ENCODE results near the gene TEX264.

DNA sequence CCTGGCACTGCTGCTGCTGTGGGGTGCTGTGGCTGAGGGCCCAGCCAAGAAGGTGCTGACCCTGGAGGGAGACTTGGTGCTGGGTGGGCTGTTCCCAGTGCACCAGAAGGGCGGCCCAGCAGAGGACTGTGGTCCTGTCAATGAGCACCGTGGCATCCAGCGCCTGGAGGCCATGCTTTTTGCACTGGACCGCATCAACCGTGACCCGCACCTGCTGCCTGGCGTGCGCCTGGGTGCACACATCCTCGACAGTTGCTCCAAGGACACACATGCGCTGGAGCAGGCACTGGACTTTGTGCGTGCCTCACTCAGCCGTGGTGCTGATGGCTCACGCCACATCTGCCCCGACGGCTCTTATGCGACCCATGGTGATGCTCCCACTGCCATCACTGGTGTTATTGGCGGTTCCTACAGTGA lies 38.0 kb downstream of the TEX264 start:
- TF ChIP-seq, protein P1, sequence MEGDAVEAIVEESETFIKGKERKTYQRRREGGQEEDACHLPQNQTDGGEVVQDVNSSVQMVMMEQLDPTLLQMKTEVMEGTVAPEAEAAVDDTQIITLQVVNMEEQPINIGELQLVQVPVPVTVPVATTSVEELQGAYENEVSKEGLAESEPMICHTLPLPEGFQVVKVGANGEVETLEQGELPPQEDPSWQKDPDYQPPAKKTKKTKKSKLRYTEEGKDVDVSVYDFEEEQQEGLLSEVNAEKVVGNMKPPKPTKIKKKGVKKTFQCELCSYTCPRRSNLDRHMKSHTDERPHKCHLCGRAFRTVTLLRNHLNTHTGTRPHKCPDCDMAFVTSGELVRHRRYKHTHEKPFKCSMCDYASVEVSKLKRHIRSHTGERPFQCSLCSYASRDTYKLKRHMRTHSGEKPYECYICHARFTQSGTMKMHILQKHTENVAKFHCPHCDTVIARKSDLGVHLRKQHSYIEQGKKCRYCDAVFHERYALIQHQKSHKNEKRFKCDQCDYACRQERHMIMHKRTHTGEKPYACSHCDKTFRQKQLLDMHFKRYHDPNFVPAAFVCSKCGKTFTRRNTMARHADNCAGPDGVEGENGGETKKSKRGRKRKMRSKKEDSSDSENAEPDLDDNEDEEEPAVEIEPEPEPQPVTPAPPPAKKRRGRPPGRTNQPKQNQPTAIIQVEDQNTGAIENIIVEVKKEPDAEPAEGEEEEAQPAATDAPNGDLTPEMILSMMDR (IDR thresholded peaks at IDR 0.05), result no peak
- no peak for TF ChIP-seq CREB1 (CRISPR knock-in tag; IDR thresholded peaks at IDR 0.05)
- TF ChIP-seq, protein P2, sequence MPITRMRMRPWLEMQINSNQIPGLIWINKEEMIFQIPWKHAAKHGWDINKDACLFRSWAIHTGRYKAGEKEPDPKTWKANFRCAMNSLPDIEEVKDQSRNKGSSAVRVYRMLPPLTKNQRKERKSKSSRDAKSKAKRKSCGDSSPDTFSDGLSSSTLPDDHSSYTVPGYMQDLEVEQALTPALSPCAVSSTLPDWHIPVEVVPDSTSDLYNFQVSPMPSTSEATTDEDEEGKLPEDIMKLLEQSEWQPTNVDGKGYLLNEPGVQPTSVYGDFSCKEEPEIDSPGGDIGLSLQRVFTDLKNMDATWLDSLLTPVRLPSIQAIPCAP (CRISPR knock-in tag; IDR thresholded peaks at IDR 0.05), result no peak
- TF ChIP-seq, protein P3, sequence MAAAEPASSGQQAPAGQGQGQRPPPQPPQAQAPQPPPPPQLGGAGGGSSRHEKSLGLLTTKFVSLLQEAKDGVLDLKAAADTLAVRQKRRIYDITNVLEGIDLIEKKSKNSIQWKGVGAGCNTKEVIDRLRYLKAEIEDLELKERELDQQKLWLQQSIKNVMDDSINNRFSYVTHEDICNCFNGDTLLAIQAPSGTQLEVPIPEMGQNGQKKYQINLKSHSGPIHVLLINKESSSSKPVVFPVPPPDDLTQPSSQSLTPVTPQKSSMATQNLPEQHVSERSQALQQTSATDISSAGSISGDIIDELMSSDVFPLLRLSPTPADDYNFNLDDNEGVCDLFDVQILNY (CRISPR knock-in tag; IDR thresholded peaks at IDR 0.05), result no peak
- no peak for TF ChIP-seq USF1 (CRISPR knock-in tag; IDR thresholded peaks at IDR 0.05)
- no peak for TF ChIP-seq FOXJ3 (CRISPR knock-in tag; IDR thresholded peaks at IDR 0.05; ENCODE audit: borderline replicate concordance)
- TF ChIP-seq, protein P4, sequence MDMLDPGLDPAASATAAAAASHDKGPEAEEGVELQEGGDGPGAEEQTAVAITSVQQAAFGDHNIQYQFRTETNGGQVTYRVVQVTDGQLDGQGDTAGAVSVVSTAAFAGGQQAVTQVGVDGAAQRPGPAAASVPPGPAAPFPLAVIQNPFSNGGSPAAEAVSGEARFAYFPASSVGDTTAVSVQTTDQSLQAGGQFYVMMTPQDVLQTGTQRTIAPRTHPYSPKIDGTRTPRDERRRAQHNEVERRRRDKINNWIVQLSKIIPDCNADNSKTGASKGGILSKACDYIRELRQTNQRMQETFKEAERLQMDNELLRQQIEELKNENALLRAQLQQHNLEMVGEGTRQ (CRISPR knock-in tag; IDR thresholded peaks at IDR 0.05), result no peak
- TF ChIP-seq JUN (CRISPR knock-in tag; IDR thresholded peaks at IDR 0.05), result no peak
- TF ChIP-seq, protein P5, sequence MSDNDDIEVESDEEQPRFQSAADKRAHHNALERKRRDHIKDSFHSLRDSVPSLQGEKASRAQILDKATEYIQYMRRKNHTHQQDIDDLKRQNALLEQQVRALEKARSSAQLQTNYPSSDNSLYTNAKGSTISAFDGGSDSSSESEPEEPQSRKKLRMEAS (CRISPR knock-in tag; IDR thresholded peaks at IDR 0.05), result no peak
- TF ChIP-seq, protein P6, sequence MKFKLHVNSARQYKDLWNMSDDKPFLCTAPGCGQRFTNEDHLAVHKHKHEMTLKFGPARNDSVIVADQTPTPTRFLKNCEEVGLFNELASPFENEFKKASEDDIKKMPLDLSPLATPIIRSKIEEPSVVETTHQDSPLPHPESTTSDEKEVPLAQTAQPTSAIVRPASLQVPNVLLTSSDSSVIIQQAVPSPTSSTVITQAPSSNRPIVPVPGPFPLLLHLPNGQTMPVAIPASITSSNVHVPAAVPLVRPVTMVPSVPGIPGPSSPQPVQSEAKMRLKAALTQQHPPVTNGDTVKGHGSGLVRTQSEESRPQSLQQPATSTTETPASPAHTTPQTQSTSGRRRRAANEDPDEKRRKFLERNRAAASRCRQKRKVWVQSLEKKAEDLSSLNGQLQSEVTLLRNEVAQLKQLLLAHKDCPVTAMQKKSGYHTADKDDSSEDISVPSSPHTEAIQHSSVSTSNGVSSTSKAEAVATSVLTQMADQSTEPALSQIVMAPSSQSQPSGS (CRISPR knock-in tag; IDR thresholded peaks at IDR 0.05; ENCODE audit: borderline replicate concordance, low read depth), result no peak
- TF ChIP-seq ZNF121 (CRISPR knock-in tag; IDR thresholded peaks at IDR 0.05), result no peak
- TF ChIP-seq ZNF396 (CRISPR knock-in tag; IDR thresholded peaks at IDR 0.05; ENCODE audit: borderline replicate concordance), result no peak
- TF ChIP-seq, protein P7, sequence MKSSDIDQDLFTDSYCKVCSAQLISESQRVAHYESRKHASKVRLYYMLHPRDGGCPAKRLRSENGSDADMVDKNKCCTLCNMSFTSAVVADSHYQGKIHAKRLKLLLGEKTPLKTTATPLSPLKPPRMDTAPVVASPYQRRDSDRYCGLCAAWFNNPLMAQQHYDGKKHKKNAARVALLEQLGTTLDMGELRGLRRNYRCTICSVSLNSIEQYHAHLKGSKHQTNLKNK (CRISPR knock-in tag; IDR thresholded peaks at IDR 0.05), result no peak

Measured in WTC11 (cell line).